COR-L47 (cell line): ENCODE measurements around the gene PRDM10.
"Not testable (repeated sequence)": the region's sequence is repeated elsewhere in the genome, so short reads cannot be mapped to it uniquely, and the experiment has no call there.

Source experiments
- DNase-seq: peaks from one replicate; lab custom pipeline; 2025; lab: John Stamatoyannopoulos, UW

PRDM10 gene

GRCh38 chr11:129974237-129974636 is 28.4 kb downstream of the PRDM10 start:
- DNase-seq: no peak

GRCh38 chr11:129973809-129974208 is 28.8 kb downstream of the PRDM10 start:
- DNase-seq: no peak

- DNase-seq: no peak
Observed at GRCh38 chr11:129973068-129973467, 29.6 kb downstream of the PRDM10 start.

DNA sequence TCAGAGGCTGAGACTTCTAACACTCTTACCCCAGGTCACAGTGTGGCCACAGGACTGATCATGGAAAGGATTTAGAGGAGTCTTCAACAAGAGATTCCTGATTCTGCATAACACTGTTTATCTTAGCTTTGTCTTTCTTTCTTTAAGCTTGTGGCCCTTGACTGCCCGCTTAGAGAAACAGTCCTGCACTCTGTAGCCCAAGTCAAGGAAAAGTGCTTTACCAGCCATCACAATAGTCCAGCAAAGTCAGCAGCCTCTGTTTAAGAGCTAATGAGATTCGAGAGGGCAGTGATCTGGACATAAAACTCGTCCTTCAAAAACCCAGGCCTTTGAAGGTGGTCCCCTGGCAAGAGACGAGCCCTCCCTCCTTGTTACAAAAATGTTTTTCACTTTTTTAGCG is 30.0 kb downstream of the PRDM10 start:
- DNase-seq: no peak

DNA sequence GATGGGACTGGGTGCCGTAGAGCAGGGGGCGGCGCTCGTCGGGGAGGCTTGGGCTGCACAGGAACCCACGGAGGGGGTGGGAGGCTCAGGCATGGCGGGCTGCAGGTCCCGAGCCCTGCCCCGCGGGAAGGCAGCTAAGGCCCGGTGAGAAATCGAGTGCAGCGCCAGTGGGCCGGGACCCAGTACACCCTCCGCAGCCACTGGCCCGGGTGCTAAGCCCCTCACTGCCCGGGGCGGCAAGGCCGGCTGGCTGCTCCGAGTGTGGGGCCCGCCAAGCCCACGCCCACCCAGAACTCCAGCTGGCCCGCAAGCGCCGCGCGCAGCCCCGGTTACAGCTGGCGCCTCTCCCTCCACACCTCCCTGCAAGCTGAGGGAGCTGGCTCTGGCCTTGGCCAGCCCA is 30.8 kb downstream of the PRDM10 start:
- DNase-seq: not testable (repeated sequence)

DNA sequence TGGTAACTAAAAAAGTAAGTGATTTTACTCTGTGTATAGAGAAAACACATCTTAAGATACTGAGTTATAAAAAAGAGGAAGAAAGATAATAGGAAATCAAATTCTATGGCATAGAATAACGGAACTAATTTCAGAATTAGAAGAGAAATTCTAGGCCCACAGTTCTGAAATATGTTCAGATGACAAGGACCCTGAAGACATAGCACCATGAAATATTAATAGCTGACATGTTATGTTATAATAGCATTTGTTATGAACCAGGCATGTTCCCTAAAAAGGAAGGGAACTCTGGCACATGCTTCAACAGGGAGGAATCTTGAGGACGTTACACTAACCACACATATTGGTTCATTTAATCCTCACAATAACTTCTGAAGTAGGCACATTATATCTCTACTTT is 32.7 kb downstream of the PRDM10 start:
- no peak for DNase-seq

DNA sequence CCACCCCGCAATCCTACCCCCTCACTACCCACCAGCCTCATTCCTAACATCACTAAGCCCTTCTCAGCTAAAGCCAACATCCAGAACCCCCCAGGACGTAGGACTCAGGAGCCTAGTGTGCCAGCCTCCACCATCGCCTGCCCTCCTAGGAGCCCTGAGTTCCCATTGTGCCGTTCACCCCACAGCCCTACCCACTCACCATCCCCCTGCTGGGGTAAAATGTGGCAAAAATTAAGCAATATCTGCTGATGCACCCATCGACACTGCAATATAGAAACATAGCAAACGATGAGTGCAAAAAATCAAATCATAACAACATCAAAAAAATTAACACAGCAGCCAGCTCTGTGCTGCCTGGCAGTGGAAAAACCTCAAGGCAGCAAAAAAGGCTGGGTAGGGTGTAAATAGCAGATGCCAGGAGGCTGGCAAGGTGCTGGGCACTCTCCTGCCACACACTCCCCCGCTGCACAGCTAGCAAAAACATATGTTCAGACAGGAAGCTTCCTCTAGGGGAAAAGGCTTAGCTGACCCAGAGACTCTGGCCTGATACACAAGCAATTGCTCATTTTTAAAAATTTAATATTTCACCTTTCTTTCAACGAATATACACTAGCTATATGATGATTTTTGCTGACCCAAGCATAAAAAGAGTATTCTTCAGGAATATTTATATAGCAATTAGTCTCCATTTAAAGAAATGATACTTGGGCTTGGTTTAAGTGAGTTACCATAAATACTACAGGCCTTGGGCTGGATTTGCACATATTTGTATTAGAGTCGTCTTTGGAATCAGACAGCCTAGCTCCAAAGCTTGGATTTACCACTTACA is 33.8 kb downstream of the PRDM10 start:
- DNase-seq: no peak

GRCh38 chr11:129967996-129968395 is 34.6 kb downstream of the PRDM10 start:
- no peak for DNase-seq

- DNase-seq: no peak
Observed at GRCh38 chr11:129965248-129965647, 37.4 kb downstream of the PRDM10 start.

DNA sequence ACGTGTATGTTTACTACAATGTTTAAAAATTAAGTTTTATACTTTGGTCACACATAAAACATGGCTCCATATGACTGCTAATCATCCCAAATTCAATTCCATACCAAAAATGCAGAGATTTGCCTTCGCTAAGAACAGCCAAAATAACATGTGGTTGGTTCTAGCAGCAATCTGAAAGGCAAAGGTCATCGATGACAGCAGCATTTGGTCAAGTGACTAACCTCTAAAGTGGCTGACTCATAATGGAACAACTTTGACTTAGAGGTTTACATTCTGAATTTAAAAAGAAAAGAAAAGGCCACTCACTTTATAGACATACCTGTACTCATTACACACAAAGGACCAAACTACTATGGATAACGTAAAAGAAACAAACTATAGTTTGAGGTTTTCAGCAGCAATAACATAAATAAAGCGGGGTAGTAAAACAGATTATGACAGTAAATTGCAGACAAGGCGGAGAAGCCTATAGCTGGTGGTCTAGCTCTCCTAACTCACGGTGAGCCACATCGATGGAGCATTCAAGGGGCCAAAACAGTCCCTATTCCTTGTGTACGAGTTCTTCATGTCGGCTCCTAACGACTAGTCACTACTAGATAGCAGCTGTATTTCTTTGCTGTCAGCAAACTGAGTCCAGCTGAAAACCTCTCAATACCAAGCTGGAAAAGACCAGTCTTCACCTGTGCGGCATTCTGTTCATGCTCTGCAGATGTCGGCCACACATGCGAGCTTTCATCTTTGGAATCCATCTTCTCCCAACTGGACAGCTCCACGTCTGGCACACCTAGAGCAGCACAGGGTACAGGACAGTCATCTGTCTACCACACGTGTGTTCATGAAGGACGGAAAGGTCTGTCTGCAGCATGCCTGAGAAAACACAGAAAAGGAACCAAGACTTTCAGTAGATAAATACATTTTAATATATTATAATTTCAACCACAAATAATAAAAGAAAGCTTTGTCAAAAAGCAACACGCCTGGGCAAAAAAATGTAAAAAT is 42.1 kb downstream of the PRDM10 start:
- no peak for DNase-seq

DNA sequence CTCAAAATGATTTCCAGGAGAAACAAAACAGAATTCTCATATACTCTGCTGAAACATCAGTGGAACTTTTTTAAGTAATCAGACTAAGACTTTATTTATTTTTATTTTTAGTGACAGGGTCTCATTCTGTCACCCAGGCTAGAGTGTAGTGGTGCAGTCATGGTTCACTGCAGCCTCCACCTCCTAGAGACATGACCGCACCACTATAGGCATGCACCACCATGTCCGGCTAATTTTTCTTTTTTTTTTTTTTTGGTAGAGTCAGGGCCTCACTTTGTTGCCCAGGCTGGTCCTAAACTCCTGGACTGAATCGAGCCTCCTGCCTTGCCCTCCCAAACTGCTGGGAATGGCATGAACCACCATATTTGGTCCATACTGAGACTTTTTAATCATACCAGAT is 42.9 kb downstream of the PRDM10 start:
- no peak for DNase-seq

- peak; percentile 19 for DNase-seq
Observed at GRCh38 chr11:129955282-129955681, 47.4 kb downstream of the PRDM10 start.

- DNase-seq: not testable (repeated sequence)
Observed at GRCh38 chr11:129954703-129955102, 47.9 kb downstream of the PRDM10 start.

GRCh38 chr11:129951866-129952262 is 50.8 kb downstream of the PRDM10 start:
- no peak for DNase-seq

GRCh38 chr11:129951201-129951865 is 51.3 kb downstream of the PRDM10 start:
- DNase-seq: peak; percentile 27

DNA sequence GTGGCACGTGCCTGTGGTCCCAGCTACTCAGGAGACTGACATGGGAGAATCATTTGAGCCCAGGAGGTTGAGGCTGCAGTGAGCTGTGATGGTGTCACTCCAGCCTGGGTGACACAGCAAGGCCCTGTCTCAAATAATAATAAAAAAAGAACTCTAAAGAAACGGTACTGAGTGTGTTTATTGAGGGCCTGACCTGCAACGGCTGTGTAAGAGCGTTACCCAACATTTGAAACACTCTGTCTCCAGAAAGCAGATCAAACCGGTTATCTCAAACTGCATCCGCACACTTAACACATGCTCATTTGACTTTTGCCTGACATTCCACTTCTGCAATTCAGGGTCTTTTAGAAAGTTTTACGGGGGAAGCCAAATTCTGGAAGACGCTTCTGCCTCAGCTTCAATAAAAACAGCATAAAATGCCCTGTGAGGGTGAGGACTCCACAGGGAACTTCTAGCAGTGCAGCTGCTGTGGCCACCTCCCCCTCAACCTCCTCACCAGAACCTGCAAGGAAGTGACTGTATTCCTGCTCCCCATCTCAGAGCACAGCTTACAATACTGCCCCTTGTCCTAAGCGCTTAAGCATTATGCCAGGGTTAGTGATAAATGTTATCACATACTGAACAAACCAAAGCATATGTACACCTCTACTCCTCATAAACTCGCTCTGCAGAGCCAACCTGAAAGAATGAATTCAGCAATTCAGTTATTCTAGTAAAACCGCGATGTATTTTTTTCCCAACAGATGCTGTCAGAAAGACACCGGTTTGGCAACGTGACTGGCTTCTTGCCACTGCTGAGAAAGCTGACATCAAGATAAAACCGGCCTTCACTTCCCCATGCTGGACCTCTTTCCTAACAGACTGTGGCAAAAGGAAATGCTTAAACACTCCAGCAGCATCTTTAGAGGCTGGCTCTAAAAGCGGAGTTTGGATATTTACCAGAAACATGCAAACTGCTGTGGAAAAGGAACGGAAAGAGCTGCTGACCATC is 52.2 kb downstream of the PRDM10 start:
- DNase-seq: no peak

DNA sequence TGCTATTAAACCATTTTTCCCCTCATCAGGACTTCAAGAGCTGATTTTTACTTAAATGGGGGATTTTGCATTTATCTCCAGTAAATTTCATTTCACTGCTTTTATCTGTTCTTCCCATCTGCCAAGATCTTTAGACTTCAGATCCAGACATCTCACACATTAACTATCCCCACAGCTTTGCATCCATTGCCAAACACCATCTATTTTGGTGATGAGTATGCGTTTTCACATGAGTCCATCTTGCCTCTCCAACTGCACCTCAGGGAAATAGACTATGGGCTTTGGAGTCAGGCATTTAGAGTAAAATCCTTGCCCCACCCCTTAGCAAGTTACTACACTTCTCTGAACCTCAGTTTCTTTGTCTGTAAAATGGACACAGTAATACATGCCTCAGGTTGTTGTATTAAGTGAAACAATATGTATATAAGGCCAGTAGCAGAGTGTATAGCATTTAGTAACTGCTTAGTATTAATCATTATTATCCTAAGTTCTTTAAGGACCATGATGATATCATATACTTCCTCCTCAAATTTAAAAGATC is 53.6 kb downstream of the PRDM10 start:
- no peak for DNase-seq

DNA sequence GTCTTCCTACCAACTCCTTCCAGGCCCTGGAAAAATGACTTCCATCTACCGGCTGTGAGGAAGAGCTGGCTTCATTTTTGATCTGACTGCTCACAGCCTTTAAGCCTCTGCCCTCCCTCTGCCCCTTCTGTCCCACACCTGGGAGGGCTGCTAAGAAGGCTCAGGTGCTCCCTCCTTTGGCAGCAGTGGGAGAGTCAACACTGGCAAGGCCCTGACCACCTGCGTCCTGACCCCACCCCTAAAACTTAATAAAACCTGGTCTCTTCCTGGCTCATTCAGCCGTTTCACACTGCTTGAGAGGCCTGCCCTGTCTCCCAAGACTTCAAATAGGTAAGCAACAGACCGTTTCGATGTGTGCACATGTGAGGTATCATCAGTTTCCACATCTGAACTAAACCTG is 55.2 kb downstream of the PRDM10 start:
- no peak for DNase-seq

DNA sequence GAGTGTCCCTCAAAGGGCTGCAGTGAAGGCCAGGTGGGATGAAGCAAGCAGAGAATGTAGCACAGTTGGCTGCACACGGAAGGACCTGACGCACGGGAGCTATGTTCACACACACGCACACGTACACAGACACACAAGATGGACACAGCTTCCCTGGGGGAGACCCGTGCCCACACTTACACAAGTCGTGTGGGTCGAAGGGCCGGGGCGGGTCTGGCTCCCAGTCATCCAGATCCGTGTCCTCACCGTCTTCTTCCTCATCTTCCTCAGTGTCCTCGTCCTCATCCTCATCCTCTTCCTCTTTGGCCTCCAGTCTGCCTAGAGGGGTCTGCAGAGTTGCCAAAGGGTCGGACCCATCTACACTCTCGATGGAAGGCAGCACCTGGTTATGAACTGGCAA is 55.7 kb downstream of the PRDM10 start:
- DNase-seq: no peak

DNA sequence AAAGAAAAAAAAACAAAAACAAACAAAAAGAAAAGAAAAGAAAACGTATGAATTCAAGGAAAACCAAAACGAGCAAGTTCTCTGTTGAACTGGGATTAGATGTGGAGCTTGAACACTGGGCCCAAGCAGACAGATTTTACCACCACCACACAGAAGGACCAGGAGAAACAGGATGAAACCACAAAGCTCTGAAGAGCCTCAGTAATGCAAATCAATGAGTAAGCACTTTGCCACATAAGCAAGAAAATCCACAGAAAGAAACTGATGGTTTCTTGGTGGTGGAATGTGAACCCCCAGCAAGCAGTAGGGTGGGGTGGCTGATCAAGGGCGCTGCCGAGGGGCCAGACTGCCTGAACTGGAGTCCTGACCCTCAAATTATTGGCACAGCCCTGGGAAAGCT is 56.4 kb downstream of the PRDM10 start:
- DNase-seq: no peak

DNA sequence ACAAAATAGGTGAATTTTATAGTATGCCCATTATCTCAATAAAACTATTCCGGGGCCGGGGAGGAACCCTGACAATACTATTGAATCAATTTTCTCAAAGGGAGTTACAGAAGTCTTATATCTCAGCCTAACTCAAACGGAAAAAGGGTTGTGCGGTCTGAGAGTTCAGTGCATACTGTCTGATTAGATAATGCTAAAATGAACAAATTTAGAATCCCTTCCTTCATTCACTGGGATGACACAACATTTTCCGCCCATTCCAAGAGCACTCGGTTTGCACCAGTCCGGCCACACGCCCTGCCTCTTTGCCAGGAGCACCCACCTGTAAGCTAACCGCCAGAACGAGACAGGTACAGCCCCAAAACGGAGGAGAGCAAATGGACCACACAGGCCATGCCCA is 57.3 kb downstream of the PRDM10 start:
- no peak for DNase-seq
